Keratinocyte (primary cell): Measurements from ENCODE around the gene UGCG. TPM values are rescaled to one million over a fixed set of nuclear protein-coding genes. Genes with fewer than 3 reads are reported as not detected.

Experiments used
- DNase-seq: peaks from one replicate; pipeline ENCODE4 v3.0.0-alpha.2; 2011; ENCODE audit warnings: low read depth, missing footprints, low spot score
- FAIRE-seq: peaks from 2 replicates; lab custom pipeline; 2011; peaks lifted over from hg19 to GRCh38; lab: Jason Lieb, UNC
- H2AFZ ChIP-seq: 2 replicates; pipeline ENCODE4 v1.6.0; 2012; ENCODE audit warnings: low read length, control low read depth, inconsistent platforms; ENCODE audit not compliant: control insufficient read depth
- H3K27ac ChIP-seq: 2 replicates; pipeline ENCODE4 v1.5.1; 2011; ENCODE audit warnings: low read length; ENCODE audit not compliant: control insufficient read depth, insufficient read depth
- H3K27me3 ChIP-seq: 3 replicates; pipeline ENCODE4 v1.6.0; 2011; ENCODE audit warnings: low read length; ENCODE audit not compliant: control insufficient read depth, insufficient read depth; ENCODE audit errors: extremely low read depth
- H3K36me3 ChIP-seq, 2 experiments: 2 replicates in 1 of 2; 3 replicates in 1 of 2; pipeline ENCODE4 v1.5.1; 2011; ENCODE audit warnings: low read length in 2 of 2, mild to moderate bottlenecking in 1 of 2; ENCODE audit not compliant: control insufficient read depth in 2 of 2, insufficient read depth in 2 of 2; ENCODE audit errors: extremely low read depth in 1 of 2
- H3K4me1 ChIP-seq: 3 replicates; pipeline ENCODE4 v1.5.1; 2011; ENCODE audit warnings: low read length; ENCODE audit not compliant: control insufficient read depth, insufficient read depth; ENCODE audit errors: extremely low read depth
- H3K4me2 ChIP-seq: 3 replicates; pipeline ENCODE4 v1.6.0; 2011; ENCODE audit warnings: low read depth, low read length; ENCODE audit not compliant: control insufficient read depth, insufficient read depth; ENCODE audit errors: extremely low read depth
- H3K4me3 ChIP-seq, 3 experiments: fragments of 200-600 bp in 1 of 3; sonication (generic) in 1 of 3; 2 replicates in 2 of 3; 3 replicates in 1 of 3; pipeline ENCODE4 v1.5.1; 2011 to 2016; ENCODE audit warnings: low read length in 3 of 3, mild to moderate bottlenecking in 3 of 3, control low read depth in 2 of 3, inconsistent platforms in 1 of 3, low read depth in 1 of 3, mixed read lengths in 1 of 3, mixed run types in 1 of 3, moderate library complexity in 1 of 3; ENCODE audit not compliant: control insufficient read depth in 2 of 3, insufficient read depth in 2 of 3; ENCODE audit errors: extremely low read depth in 1 of 3
- H3K79me2 ChIP-seq: 2 replicates; pipeline ENCODE4 v1.6.0; 2012; ENCODE audit warnings: low read length; ENCODE audit not compliant: control insufficient read depth, insufficient read depth
- H3K9ac ChIP-seq: 3 replicates; pipeline ENCODE4 v1.6.0; 2011; ENCODE audit warnings: low read length; ENCODE audit not compliant: control insufficient read depth, insufficient read depth; ENCODE audit errors: extremely low read depth
- H3K9me1 ChIP-seq: 3 replicates; pipeline ENCODE4 v1.6.0; 2011; ENCODE audit warnings: low read length; ENCODE audit not compliant: control insufficient read depth, insufficient read depth; ENCODE audit errors: extremely low read depth
- H3K9me3 ChIP-seq: 2 replicates; pipeline ENCODE4 v1.5.1; 2012; ENCODE audit warnings: low read depth, low read length; ENCODE audit not compliant: control insufficient read depth
- H4K20me1 ChIP-seq: 3 replicates; pipeline ENCODE4 v1.6.0; 2011; ENCODE audit warnings: low read length; ENCODE audit not compliant: control insufficient read depth, insufficient read depth; ENCODE audit errors: extremely low read depth
- EZH2 ChIP-seq: IDR thresholded peaks from one replicate; pipeline ENCODE4 v1.6.1; 2012; ENCODE audit warnings: inconsistent platforms, mild to moderate bottlenecking, low read length, moderate library complexity
- dilution Hi-C: fragments of 300-500 bp; cut with MboI; formaldehyde crosslinking; loops from one replicate; pipeline ENCODE4 v1.7.0; 2020; ENCODE audit warnings: low sequenced_read_pairs; ENCODE audit not compliant: extremely low pct_ligation_motif_present
- polyA plus RNA-seq, 5 experiments: library from polyadenylated mRNA; depleted of rRNA in 3 of 5; stranded (reverse) in 3 of 5; stranded (forward) in 1 of 5; unstranded in 1 of 5; fragments of >200 nt; gene quantifications; 1 replicate in 1 of 5; 2 replicates in 3 of 5; 3 replicates in 1 of 5; pipeline versions ENCODE4 v1.2.1 to v1.2.3, GENCODE V29; 2011 to 2012; ENCODE audit warnings: missing spikeins in 2 of 5, low read depth in 1 of 5, low replicate concordance in 1 of 5
- TF ChIP-seq, protein P1 (sequence below), 3 experiments: IDR thresholded peaks in 1 of 3; conservative IDR thresholded peaks in 1 of 3; optimal IDR thresholded peaks in 1 of 3; 2 replicates in 2 of 3; 3 replicates in 1 of 3; pipeline versions ENCODE3 to v1.5.1; 2011; ENCODE audit warnings: low read length in 3 of 3, mild to moderate bottlenecking in 3 of 3, moderate library complexity in 2 of 3, control low read depth in 1 of 3, inconsistent platforms in 1 of 3; ENCODE audit not compliant: insufficient read depth in 2 of 3; ENCODE audit errors: extremely low read depth in 1 of 3

UGCG gene
- polyA plus RNA-seq, 1 donor (not counting 4 experiments of a cell fraction or from before 2014, with no cell fraction given) = 49.8 TPM

DNA sequence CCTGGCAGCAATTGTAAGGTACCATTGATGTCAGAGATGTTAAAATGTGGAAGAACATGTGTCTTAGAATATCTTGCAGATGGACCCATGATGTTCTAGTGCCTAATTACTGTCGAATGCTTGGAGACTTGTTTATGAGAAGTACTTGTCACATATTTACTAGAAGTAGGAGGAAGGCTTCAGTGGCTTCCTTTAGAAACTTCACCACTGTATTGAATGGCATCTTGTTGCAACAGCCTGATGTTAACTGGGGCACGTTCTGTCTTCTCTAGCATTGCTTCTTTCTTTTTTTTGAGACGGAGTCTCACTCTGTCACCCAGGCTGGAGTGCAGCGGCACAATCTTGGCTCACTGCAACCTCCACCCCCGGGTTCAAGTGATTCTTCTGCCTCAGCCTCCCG, 16.5 kb downstream of the UGCG start:
- DNase-seq (no peak), FAIRE-seq (no peak)
- Histone ChIP-seq H3K4me2 (no peak overlapping the region), H3K9me1 (no peaks in the 10 kb centered on the region), H3K36me3 (peaks cover 14 to 23% of the 10 kb centered on the region in 2 experiments), H3K4me3 (no peak overlapping the region), H3K79me2 (peaks cover 96% of the 10 kb centered on the region), H3K9me3 (no peaks in the 10 kb centered on the region), H3K27ac (no peak overlapping the region), H4K20me1 (peaks cover 11% of the 10 kb centered on the region), H3K27me3 (no peaks in the 10 kb centered on the region), H2AFZ (no peak overlapping the region), H3K9ac (no peak overlapping the region), H3K4me1 (peaks cover 10% of the 10 kb centered on the region)
- no peak for TF ChIP-seq EZH2
- TF ChIP-seq, protein P1, sequence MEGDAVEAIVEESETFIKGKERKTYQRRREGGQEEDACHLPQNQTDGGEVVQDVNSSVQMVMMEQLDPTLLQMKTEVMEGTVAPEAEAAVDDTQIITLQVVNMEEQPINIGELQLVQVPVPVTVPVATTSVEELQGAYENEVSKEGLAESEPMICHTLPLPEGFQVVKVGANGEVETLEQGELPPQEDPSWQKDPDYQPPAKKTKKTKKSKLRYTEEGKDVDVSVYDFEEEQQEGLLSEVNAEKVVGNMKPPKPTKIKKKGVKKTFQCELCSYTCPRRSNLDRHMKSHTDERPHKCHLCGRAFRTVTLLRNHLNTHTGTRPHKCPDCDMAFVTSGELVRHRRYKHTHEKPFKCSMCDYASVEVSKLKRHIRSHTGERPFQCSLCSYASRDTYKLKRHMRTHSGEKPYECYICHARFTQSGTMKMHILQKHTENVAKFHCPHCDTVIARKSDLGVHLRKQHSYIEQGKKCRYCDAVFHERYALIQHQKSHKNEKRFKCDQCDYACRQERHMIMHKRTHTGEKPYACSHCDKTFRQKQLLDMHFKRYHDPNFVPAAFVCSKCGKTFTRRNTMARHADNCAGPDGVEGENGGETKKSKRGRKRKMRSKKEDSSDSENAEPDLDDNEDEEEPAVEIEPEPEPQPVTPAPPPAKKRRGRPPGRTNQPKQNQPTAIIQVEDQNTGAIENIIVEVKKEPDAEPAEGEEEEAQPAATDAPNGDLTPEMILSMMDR (optimal IDR thresholded peaks at IDR 0.05 in 1 of 3, IDR thresholded peaks at IDR 0.05 in 1 of 3, conservative IDR thresholded peaks at IDR 0.05 in 1 of 3; ENCODE audit: extremely low read depth in 1 of 3, insufficient read depth in 2 of 3, low read length in 3 of 3) = no peak
- dilution Hi-C loops = no loop called here

DNA sequence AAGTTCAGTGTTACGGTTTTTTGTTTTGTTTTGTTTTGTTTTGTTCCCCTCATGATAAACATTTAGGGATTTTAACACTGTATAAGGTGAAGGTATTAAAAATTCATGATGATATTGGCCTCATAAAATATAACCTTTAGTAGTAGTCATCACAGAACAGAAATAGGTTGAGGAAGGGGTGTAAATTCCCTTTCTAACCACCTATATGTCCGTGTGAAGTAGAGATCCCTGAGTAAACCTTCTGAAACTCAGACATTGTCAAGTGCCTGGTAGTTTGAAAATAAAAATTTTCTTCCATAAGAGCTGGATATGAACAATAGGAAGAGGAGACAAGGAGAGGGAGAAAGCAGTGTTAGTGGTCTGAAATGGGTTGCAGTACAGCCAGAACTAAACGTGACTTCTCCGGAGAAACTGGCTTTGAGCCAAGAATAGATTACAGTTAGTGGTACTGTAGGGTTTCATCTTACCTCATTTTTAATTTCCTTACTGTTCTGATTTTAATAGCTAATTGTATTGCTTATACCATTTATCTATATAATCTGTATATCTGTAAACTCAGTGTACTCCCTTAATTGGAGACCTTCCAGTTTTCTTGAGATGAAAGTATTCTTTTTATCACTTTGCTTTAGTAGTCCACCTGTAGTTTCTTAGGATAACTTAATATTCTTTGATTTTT, 18.3 kb downstream of the UGCG start:
- Histone ChIP-seq H3K27me3 (no peaks in the 10 kb centered on the region), H3K4me3 (no peak overlapping the region), H3K4me1 (no peaks in the 10 kb centered on the region), H3K9me1 (no peaks in the 10 kb centered on the region), H3K27ac (peak overlapping the region; percentile 19), H3K9ac (no peak overlapping the region), H2AFZ (no peak overlapping the region), H4K20me1 (peaks cover 6% of the 10 kb centered on the region), H3K79me2 (peaks cover 93% of the 10 kb centered on the region), H3K36me3 (peaks cover 17 to 22% of the 10 kb centered on the region in 2 experiments), H3K4me2 (no peak overlapping the region), H3K9me3 (no peaks in the 10 kb centered on the region)
- dilution Hi-C loops = no loop called here
- no peak for DNase-seq
- TF ChIP-seq, protein P1 (optimal IDR thresholded peaks at IDR 0.05 in 1 of 3, IDR thresholded peaks at IDR 0.05 in 1 of 3, conservative IDR thresholded peaks at IDR 0.05 in 1 of 3; ENCODE audit: extremely low read depth in 1 of 3, insufficient read depth in 2 of 3, low read length in 3 of 3) = no peak
- TF ChIP-seq EZH2 = no peak
- no peak for FAIRE-seq
